HG02852 (cell line): ENCODE data around the gene MAP3K5.

Experiments used
- ATAC-seq: cut with Tn5 transposase; IDR thresholded peaks from one replicate; pipeline ENCODE4 v1.9.1; 2021; ENCODE audit warnings: mild to moderate bottlenecking, moderate library complexity; ENCODE audit not compliant: unreplicated experiment

MAP3K5 gene

GRCh38 chr6:136526196-136526930 is 265.9 kb downstream of the MAP3K5 start:
- ATAC-seq, result no peak

GRCh38 chr6:136525586-136526195 is 266.6 kb downstream of the MAP3K5 start:
- no peak for ATAC-seq

- no peak for ATAC-seq
Observed at GRCh38 chr6:136524936-136525413, 267.3 kb downstream of the MAP3K5 start.

DNA sequence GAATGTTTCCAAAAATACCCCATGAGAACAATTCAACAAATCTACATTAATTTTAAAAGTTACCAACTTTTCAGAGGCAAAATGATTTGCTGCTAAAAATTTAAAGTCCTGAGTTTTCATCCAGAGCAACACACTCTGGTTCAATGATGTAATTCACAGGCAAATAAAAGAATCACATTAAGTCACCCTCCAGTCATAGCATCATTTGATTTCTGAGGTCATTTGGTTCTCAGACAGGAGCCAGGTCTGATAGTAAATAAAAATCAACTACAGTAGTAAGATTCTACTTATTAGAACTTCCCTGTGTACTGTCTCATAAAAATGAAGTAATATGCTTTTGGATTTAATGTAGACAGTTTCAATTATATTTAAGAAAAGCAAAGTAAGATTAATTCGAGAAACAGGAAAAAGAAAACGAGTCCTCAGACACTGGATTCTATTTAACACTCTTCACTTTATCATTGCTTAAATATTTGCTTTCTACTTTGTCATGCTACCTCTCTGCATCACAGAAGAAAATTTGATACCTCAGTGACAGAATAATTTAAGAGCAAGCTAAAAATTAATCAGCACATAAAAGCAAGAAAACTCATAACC is 267.8 kb downstream of the MAP3K5 start:
- no peak for ATAC-seq

DNA sequence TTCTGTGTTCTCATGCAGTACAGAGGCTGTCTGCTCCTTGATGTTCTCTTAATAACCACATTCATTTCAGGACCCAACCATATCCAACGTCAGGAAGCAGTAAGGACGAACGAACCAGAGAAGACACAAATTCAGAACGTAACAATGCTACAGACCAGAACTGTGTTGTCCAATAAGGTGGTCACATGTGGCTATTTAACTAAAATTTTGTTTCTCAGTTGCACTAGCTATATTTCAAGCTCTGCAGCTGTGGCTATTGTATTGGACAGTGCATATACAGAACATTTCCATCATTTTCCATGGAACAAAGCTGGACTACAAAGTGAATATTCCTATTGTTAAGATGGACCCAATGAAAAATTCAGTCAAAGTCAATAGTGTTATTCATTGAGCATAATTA is 269.1 kb downstream of the MAP3K5 start:
- ATAC-seq, result no peak

GRCh38 chr6:136522636-136523035 is 269.6 kb downstream of the MAP3K5 start:
- ATAC-seq, result no peak

DNA sequence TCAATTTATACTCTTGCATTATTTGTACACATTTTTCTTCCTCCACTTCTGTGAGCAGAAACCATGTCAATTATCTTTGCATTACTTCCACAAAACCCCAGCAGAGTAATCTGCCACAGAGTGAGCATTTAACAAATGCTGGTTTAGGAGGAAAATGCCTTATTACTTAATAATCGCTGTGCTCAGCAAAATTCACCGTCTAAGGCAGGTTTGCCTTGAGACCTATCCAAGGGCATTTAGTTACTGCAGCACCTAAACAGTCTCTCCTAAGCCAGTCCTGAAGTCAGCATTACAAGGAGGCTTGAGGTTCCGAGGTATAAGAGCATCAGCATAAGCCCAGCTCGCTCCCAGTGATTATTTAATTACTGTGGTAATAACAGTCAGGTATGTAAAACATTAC is 270.4 kb downstream of the MAP3K5 start:
- ATAC-seq, result no peak

DNA sequence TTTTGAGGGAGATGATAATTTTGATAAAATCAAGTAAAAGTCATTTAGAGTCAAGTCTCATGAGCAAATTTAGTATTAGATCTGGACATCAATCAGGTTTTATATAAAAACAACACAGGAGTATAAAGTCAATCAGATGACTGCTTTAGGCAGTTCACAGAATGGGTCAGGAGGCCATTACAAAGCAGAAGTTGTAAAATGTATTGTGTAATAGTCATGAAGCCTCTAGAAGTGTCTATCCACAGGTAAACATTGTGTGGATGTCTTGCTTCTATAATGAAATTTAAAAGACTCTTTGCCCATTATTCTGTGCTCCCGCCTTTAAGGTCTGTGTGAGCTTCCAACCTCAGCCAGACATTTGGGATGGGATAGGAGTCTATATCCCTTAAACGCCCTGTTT is 270.9 kb downstream of the MAP3K5 start:
- no peak for ATAC-seq

DNA sequence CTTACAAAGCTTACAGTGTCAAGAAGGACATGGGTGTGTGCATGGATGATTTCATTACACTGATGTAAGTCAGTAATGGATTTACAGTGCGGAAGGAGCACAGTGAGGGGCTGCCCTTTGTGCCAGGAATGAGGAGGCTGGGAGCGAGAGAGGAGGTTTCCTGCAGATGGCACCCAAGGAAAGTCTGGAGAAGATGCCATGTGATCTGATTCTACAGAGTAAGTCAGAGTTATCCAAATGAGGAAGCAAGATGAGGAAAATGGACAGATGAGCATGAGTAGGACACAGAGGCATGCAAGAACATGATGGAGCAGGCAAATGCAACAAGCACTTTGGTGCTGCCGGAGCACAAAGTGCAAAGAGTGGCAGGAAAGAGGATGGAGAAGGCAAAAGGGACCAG is 271.8 kb downstream of the MAP3K5 start:
- no peak for ATAC-seq

DNA sequence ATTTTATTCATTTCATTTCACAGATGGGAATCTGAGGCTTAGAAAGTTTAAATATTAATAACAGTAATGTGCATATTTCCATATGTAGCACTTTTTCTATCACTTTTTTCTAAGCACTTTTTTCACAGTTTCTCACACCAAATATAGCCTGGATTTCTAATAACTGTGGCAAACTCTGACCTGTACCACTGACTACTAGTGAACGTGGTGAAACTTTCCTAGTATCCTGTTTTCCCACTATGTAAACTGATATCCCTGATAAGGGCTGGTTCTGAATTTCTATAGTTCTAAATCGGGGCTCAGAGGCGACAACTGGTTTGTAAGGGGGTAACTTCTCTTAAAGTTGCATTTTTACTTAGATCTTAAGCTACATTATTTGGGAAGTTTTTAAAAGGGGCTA is 274.7 kb downstream of the MAP3K5 start:
- no peak for ATAC-seq

DNA sequence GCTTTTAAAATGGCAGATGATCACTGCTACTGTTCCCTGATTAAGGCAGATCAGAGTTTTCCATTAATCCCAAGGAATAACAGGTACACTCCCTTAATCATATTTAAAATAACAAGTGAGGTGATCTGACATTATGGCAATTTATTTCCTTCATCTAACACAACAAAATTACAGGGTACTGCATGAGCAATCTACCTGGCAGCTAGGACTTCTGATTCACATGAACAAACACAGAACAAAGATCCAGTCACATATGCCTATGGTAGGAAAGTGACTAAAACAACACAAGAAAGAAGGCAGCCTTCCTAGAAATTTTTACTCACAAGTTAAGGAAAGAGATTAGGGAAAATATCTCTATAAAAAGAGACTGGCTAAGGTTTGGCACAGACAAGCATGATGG is 275.3 kb downstream of the MAP3K5 start:
- ATAC-seq, result no peak

- ATAC-seq, result no peak
Observed at GRCh38 chr6:136514591-136514990, 277.7 kb downstream of the MAP3K5 start.

DNA sequence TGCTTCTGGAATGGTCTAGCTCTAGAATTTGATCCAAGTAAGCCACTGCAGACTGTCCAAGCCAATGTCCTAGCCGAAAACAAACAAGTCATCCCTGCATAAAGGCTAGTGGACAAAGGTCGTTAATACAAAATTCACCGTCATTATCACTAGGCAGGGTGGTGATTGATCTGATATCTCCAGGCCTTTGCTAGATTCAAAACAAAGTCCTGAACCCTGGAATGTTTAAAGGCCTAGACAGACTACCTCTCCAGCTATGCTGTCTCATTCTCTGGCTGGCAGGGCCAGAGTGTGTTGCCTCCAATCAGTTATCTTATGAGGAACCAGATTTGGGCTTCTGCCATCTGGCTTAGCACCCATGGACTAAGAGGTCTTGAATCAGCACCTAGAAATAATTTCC is 280.4 kb downstream of the MAP3K5 start:
- no peak for ATAC-seq

GRCh38 chr6:136511397-136511796 is 280.9 kb downstream of the MAP3K5 start:
- no peak for ATAC-seq

DNA sequence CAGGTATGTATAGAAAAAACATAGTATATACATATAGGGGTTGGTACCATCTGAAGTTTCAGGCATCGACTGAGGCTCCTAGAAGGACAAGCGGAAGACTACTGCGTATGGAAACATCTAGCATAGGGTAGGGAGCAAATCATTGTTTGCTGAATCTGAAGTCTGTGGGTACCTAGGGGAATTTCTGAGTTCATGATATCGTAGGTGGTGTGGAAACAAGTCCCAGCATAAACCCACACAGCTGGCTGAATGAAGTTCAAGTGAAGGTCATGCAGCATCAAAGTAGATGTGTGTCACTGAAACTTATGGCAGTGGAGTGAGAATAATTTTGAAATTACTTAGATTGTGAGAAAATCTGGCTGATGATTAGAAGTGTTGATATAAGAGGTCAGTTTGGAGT is 281.5 kb downstream of the MAP3K5 start:
- no peak for ATAC-seq

GRCh38 chr6:136510299-136510698 is 282.0 kb downstream of the MAP3K5 start:
- ATAC-seq, result no peak

DNA sequence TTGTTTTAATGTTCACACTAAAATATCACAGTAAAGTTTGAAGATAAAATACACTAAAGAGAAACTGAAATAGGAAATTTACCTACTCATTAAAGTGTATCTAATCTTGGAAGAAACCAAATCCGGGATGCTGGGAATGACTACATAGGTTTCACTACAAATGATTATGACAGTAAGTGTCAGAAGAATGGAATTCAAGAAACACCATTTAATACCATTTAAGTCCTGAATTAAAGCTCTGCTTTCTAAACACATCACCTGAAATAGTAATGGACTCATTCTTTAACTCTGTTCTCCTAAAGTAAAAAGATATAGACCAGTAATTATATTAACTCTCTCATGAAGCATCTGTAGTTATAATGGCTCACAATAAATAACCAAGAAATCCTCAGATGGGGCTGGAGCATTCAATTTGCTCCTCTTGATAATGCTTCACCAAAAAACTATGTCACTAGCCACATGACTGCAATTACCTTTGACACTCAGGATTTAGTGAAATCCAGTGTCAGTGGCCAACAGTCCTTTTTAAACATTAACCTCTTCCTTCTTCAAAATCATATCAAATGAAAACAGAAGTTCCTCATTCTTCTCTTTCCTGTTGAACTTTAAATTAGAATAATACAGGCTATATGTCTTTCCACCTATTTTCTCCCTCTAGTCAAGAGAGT is 283.4 kb downstream of the MAP3K5 start:
- ATAC-seq, result no peak
